NCI-H510A (cell line): ENCODE data around the gene RPS2.

Experiments used
- DNase-seq: peaks from one replicate; lab custom pipeline; 2025; lab: John Stamatoyannopoulos, UW

The RPS2 gene

DNA sequence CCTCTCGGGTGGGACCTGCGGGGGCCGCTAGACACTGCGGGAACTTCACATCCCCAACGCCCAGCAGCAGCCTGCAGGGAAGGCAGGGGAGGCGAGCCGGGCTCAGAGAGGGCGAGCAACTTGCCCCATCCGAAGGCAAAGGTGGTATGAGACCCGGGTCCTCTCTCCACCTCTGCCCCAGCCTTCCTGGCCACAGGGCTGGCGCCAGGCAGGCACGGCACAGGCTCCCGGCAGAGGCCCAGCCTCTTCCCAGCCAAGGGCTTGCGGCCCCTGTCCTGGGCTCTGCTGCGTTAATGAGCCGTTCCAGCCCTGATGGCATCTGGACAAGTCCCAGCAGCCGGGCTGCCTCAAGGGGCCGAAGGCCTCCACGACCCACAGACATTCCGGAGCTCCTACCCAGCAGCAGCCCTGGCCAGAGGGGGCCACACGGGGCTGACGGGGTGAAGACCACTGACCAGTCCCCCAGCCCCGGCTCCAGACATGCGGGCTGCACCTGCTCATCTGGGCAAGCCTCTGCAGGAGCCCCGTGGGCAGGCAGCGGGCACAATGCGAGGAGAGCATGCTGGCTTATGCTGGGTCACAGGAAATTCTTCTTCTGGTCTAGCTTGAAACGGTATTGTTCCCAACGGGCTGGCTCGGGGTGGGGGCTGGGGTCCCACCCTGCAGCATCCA, 45.2 kb downstream of the RPS2 start:
- DNase-seq: no peak

DNA sequence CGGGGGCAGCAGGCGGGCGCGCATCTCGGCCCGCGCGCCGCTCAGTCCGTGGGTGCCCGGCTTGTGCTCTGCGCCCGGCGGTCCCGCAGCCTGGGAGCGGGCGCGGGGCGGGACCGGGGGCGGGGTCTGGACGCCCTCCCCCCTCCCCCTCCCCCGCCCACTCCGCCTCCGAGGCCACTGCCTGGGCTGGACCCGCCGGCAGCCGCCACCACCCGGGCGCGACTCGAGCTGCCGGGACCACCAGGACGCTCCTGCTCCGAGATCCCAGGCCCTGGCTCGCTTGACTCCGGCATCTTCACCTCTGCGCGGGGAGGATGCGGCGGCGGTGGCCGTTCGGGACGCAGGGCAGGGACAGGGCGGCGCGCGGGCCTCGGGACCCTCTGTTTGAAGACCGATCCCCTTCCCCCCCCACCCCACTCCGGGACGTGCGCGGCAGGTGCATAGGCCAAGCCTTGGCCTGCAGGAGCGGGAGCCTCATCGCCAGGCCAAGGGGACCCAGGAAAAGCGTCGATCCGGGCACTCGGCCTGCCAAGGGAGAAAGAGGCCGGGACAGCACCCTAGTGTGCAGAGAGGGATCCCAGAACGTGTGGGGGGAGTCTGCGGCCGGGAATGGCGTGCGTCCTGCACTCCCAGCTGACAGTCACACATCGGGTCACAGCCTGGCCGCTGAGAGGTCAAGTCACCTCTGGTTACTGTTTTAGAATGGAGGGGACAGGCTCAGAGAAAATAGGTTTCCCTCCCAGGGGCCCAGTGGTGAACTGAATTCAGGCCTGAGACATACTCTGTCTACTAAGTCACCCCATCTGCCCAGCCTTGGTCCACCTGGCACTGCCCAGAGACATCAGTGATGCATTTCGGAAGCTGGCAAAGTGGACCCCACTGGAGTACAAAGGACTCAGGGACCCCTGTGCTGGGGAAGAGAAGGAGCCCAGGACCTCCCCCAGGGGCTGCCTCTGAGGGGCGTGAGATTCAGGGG, 46.0 kb downstream of the RPS2 start, which contains the start of gene HS3ST6:
TSS of gene HS3ST6 (minus strand) at position 65 of the 976 bp plus-strand sequence. CDS start 92 bp downstream, outside the sequence.
- no peak for DNase-seq

DNA sequence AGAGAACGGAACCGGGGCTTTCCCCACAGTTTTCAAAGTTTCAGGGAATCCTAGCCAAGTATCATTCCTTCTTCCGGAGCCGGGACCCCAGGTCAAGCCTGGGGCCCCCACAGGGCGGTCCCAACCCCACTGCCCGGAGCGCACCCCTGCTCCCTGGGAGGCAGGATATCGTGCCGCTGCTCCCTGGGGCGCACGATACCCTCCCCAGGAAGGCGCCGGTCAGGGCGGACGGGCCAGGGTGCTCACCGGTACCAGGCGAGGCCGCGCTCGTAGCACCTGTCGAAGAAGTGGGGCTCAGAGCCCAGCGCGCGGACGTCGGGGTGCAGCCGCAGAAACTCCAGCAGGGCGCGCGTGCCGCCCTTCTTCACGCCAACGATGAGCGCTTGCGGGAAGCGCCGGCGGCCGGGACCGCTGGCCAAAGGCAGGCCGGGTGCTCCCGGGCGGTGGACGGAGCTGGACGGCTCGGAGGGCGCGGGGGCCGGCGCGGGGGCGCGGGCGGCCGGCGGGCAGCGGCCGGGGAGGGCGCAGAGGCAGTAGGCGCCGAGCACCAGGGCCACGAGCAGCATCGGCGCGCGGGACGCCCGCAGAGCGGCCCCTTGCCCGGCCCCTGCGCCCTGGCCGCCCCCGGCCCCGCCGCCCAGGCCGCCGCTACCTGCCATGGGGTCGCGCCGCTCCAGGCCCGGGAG, 46.8 kb downstream of the RPS2 start:
- no peak for DNase-seq

DNA sequence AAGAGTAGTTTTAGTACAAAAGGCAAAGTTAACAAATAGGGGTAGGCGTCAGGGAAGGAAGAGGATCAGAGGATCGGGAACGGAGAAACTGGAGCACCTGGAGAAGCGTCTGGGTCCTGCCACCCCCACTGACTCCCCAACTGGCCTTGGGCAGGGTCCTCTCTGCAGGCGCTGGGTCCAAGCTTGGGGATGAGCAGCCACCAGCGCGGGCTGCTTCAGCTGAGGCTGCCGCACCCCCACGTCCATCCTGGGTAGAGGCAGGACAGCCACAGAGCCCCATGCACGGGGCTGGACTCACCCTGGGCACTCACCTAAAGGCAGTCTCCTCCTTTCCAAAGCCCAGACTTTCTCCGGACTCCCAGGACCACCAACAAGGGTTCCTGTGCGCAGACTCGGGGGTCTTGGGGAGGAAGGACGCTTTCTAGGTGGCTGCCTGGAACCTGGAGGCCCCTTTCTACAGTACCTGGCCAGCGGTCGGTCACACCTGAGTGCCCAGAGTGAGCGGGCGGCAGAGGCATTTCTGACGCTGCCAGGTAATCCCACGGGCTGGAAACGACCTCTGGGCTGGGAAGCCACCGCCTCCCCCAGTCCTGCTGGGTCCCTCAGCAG, 47.5 kb downstream of the RPS2 start:
- DNase-seq: no peak

DNA sequence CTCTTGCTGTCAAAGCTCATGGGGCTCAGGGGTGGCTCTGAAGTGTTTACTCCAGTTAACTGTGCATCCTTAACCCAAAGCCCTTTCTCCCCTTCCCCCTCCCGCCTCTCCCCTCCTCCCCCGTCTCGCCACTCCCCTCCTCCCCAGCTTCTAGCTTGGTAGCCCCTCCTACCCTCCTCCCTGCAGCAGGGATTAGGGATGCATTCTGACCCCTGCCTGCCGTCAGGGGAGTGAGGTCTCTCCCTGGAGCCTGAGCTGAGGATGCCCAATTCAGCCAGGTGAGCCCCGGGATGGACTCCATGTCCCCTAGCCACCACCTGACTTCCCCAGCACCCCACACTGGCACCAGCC, 48.0 kb downstream of the RPS2 start:
- no peak for DNase-seq

DNA sequence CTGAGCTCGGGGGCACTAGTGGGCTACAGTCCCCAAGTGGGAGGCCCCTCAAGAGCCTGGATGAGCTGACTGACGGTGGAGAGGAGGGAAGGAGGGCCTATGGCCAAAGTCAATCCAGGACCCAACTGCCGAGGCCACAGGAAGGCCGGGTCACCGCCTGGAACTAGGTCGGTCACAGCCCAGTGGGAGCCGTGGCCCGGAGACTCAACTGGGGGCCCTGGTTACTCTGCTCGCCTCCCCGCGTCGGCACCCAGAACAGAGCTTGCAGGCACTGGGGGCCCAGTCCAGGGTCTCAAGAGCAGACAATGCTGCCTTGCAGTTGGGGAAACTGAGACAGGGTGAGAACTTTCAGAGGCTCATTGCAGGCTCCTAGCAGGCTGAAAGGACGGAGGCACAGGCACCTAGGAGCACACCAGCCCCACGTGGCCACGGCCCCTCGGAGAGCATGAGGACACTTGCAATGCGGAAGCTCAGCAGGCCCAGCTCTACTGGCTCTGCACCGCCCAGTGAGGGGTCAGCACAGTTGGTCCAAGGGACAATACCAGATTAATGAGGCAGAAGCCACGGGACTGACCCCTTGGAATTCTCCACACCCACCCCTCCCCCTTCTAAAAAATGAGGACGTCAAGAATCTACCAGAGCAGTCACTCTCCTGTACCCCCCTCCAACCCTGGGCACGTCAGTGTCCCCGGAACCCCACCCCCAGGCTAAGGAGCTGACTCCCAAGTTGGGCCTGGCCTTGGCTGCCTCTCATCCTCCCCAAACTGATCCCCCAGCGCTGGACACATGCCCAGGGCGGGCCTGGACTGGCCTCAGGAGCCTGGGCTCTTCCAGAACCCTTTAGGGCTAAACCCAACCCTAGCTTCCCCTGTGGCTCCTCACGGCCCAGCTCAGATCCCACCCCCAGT, 48.6 kb downstream of the RPS2 start:
- no peak for DNase-seq

DNA sequence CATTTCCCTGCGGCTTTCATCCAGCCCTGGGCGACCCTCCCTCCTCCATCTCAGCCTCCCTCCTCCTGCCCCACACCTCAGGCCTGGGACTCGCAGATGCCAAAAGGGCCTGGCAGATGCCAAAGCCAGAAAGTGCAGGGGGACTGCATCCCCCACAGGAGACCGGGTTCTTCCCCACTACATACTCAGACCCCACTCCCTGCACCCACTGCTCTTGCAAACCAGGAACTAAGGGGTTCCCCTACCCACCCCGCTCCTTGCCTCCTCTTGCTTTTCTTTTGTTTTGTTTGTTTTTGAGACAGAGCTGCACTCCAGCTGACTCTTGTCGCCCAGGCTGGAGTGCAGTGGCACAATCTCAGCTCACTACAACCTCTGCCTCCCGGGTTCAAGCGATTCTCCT, 49.6 kb downstream of the RPS2 start:
- no peak for DNase-seq

DNA sequence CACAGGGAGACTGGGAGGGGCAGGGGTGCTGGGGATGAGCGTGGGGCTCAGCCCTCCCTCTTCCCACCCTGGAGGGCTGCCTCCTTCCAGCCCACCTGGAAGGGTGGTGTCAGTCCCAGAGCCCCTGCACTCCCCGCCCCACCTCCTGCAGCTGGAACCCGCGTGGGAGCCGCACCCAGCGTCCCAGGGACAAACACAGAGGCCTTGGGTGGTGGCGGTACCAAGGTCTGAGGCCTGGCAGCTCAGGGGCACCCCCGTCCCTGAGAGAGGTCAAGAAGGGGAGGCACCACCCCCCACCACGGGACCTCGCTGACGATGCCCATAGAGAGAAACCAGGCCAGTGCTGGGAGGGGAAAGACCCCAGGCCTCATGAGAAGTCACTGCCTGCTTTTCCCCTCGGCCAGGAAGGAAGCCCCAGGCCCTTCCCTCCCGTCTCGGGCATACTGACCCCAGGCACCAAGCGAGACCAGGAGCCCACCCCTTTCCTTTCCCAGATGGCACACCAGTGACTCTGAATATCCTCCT, 50.5 kb downstream of the RPS2 start:
- no peak for DNase-seq

DNA sequence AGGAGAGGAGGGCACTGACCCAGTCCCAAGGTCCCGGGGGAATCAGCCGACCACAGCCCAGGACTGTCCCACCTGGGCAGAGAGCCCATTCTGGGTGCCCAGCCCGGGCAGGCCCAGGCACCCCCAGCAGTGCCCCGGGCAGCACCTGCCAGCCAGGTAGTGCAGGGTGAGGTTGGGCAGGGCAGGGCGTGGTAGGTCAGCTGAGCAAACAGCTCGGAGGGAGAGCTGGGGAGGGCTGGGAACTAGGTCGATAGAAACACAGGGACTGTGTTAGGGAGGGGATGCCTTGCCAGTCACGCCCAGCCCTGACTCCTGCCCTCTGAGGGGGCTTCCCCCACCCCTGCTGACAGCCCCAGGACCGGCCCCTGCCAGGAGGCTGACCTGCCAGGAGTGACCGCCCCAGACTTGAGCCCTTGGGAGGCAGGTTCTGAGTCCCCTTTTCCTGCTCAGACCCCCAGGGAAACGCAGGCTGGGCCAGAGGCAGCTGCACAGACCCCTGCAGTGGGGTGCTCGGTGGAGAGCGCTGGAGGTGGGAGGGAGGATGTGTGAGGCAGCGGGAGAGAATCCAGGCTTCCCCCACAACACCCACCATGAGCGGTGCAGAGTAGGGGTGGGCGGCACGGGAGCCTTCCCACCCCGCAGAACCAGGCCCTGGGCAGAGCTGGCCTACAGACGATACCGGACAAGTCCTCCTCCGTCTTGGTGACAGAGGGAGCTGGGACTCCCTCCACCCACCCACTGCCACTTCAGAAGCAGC, 51.1 kb downstream of the RPS2 start:
- peak; percentile 38 for DNase-seq

DNA sequence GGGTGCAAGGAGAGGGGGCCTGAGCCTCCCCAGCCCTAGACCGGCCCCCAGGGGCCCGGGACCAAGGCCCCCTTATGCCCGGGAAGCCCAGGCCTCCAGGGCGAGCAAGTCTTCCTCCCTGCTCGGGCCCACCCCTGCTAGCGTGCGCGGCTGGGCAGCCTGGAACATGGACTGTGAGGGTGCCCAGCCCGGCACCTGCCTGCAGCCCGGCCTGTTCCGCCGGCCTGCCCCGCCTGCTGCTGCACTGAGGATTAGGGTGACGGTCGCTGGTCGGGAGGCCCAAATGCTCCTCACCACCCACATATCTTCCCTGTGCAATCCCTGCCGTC, 52.4 kb downstream of the RPS2 start:
- no peak for DNase-seq
